Endothelial cell of umbilical vein (primary cell): ENCODE measurements around the gene B4GALT6. TPM values are rescaled to one million over a fixed set of nuclear protein-coding genes. Genes with fewer than 3 reads are reported as not detected.

Experiments
- BruUV-seq: library from RNA; stranded (reverse); fragments of 400-500 nt; replicated peaks from 2 replicates; lab custom pipeline; 2021; lab: Mats Ljungman, UMichigan
- CTCF ChIA-PET: fragments of 300-600, 350-600 bp; sonication (Branson Sonifier 250); formaldehyde crosslinking; loops from one replicate; lab custom pipeline; 2021; ENCODE audit warnings: antibody characterized with exemption, inconsistent platforms; lab: Charles Lee
- POLR2A ChIA-PET: fragments of 300-600, 350-600 bp; sonication (Branson Sonifier 250); formaldehyde crosslinking; loops from one replicate; lab custom pipeline; 2021; ENCODE audit warnings: antibody characterized with exemption, inconsistent platforms; lab: Charles Lee
- DNase-seq: peaks from one replicate; pipeline ENCODE4 v3.0.0-alpha.2; 2011; ENCODE audit warnings: low read depth, low spot score
- FAIRE-seq: peaks from 2 replicates; lab custom pipeline; 2011; peaks lifted over from hg19 to GRCh38; lab: Jason Lieb, UNC
- H2AFZ ChIP-seq: 2 replicates; pipeline ENCODE4 v1.6.0; 2012; ENCODE audit warnings: low read depth, low read length, control low read depth, inconsistent platforms
- H3K27ac ChIP-seq: 2 replicates; pipeline ENCODE4 v1.5.1; 2011; ENCODE audit warnings: low read depth, mild to moderate bottlenecking, control low read depth, low read length, moderate library complexity; ENCODE audit not compliant: insufficient read depth
- H3K27me3 ChIP-seq, 2 experiments: 2 replicates each; pipeline versions ENCODE4 v1.6.0 to v1.6.1; 2011; ENCODE audit warnings: low read length in 2 of 2, mixed read lengths in 1 of 2; ENCODE audit not compliant: control insufficient read depth in 2 of 2, insufficient read depth in 2 of 2
- H3K36me3 ChIP-seq, 2 experiments: 2 replicates in 1 of 2; 3 replicates in 1 of 2; pipeline ENCODE4 v1.5.1; 2011; ENCODE audit warnings: low read length in 2 of 2, mild to moderate bottlenecking in 1 of 2, moderate library complexity in 1 of 2; ENCODE audit not compliant: control insufficient read depth in 2 of 2, insufficient read depth in 2 of 2; ENCODE audit errors: extremely low read depth in 1 of 2
- H3K4me1 ChIP-seq: 3 replicates; pipeline ENCODE4 v1.5.1; 2011; ENCODE audit warnings: mild to moderate bottlenecking, low read length; ENCODE audit not compliant: control insufficient read depth, insufficient read depth; ENCODE audit errors: extremely low read depth
- H3K4me2 ChIP-seq: 2 replicates; pipeline ENCODE4 v1.6.1; 2011; ENCODE audit warnings: low read length, control low read depth, mixed read lengths; ENCODE audit not compliant: insufficient read depth
- H3K4me3 ChIP-seq, 3 experiments: fragments of 200-600 bp in 1 of 3; sonication (generic), shearing (Covaris generic) in 1 of 3; replicated peaks in 1 of 3; 2 replicates each; pipeline ENCODE4 v1.5.1; 2011 to 2016; ENCODE audit warnings: control low read depth in 3 of 3, low read length in 3 of 3, mild to moderate bottlenecking in 2 of 3, inconsistent platforms in 1 of 3, low read depth in 1 of 3, moderate library complexity in 1 of 3; ENCODE audit not compliant: insufficient read depth in 1 of 3
- H3K79me2 ChIP-seq: 2 replicates; pipeline ENCODE4 v1.6.0; 2012; ENCODE audit warnings: low read length, inconsistent platforms; ENCODE audit not compliant: control insufficient read depth, insufficient read depth
- H3K9ac ChIP-seq: replicated peaks from 2 replicates; pipeline ENCODE3; 2011; ENCODE audit warnings: low read length, control low read depth; ENCODE audit not compliant: insufficient read depth; ENCODE audit errors: extremely low read depth
- H3K9me1 ChIP-seq: replicated peaks from 3 replicates; pipeline ENCODE4 v1.6.0; 2011; ENCODE audit warnings: mild to moderate bottlenecking, low read length; ENCODE audit not compliant: control insufficient read depth, insufficient read depth; ENCODE audit errors: extremely low read depth
- H3K9me3 ChIP-seq: replicated peaks from 2 replicates; pipeline ENCODE4 v1.5.1; 2012; ENCODE audit warnings: low read length, inconsistent platforms; ENCODE audit not compliant: control insufficient read depth, insufficient read depth
- H4K20me1 ChIP-seq: replicated peaks from 2 replicates; pipeline ENCODE3; 2011; ENCODE audit warnings: mild to moderate bottlenecking, low read length; ENCODE audit not compliant: control insufficient read depth, insufficient read depth; ENCODE audit errors: extremely low read depth
- EZH2 ChIP-seq: IDR thresholded peaks from 2 replicates; pipeline ENCODE4 v1.6.1; 2012; ENCODE audit warnings: borderline replicate concordance, low read depth, mild to moderate bottlenecking, moderate library complexity, low read length, inconsistent platforms; ENCODE audit not compliant: severe bottlenecking
- FOS ChIP-seq: IDR thresholded peaks from 2 replicates; pipeline ENCODE4 v1.6.1; 2011; ENCODE audit warnings: mild to moderate bottlenecking, low read length, moderate library complexity, borderline replicate concordance; ENCODE audit not compliant: insufficient read depth
- GATA2 ChIP-seq: IDR thresholded peaks from 2 replicates; pipeline ENCODE4 v1.7.0; 2011; ENCODE audit warnings: low read depth, mild to moderate bottlenecking, moderate library complexity, mixed read lengths, low read length; ENCODE audit not compliant: insufficient read length, insufficient read depth
- JUN ChIP-seq: IDR thresholded peaks from 2 replicates; pipeline ENCODE4 v1.6.1; 2011; ENCODE audit warnings: borderline replicate concordance, low read depth; ENCODE audit not compliant: insufficient read length, insufficient read depth
- MAX ChIP-seq: IDR thresholded peaks from 2 replicates; pipeline ENCODE4 v1.6.1; 2011; ENCODE audit not compliant: insufficient read depth, insufficient read length
- MYC ChIP-seq: IDR thresholded peaks from one replicate; pipeline ENCODE4 v1.6.1; 2011; ENCODE audit warnings: mild to moderate bottlenecking, low read depth, low read length
- POLR2A ChIP-seq: IDR thresholded peaks from 2 replicates; pipeline ENCODE4 v1.6.1; 2012; ENCODE audit warnings: low read depth, mild to moderate bottlenecking, control low read depth, low read length
- POLR2AphosphoS5 ChIP-seq: IDR thresholded peaks from 2 replicates; pipeline ENCODE4 v1.6.1; 2012; ENCODE audit warnings: low read depth, mild to moderate bottlenecking, control low read depth, low read length, moderate library complexity; ENCODE audit not compliant: insufficient read depth
- dilution Hi-C: fragments of 300-500 bp; cut with MboI; formaldehyde crosslinking; loops from one replicate; pipeline ENCODE4 v1.15.0; 2019; ENCODE audit warnings: low sequenced_read_pairs; ENCODE audit not compliant: extremely low pct_ligation_motif_present
- intact Hi-C: fragments of 100-400 bp; cut with micrococcal nuclease; formaldehyde crosslinking; loops from one replicate; pipeline ENCODE4 v1.10.0; 2022
- polyA plus RNA-seq, 4 experiments: library from polyadenylated mRNA; depleted of rRNA in 3 of 4; stranded (reverse) in 3 of 4; unstranded in 1 of 4; fragments of >200 nt; gene quantifications; 2 replicates each; pipeline versions ENCODE4 v1.2.1 to v1.2.3, GENCODE V29; 2011 to 2012; ENCODE audit warnings: missing spikeins in 1 of 4
- total RNA-seq: library from RNA; stranded (reverse); gene quantifications from 2 replicates; pipeline ENCODE4 v1.2.3, GENCODE V29; 2021
- TF ChIP-seq, protein P1 (sequence below), 2 donors: IDR thresholded peaks; 1 replicate in 1 of 2; 2 replicates in 1 of 2; pipeline ENCODE4 v1.5.1; 2011; ENCODE audit warnings: low read length in 2 of 2, mild to moderate bottlenecking in 2 of 2, moderate library complexity in 2 of 2, control low read depth in 1 of 2, inconsistent platforms in 1 of 2, low read depth in 1 of 2; ENCODE audit not compliant: insufficient read depth in 1 of 2; ENCODE audit errors: extremely low read depth in 1 of 2

B4GALT6 gene
- total and polyA plus RNA-seq, 2 donors (not counting 3 experiments of a cell fraction or from before 2014, with no cell fraction given), result 3.9 to 24.2 TPM

- H3K36me3 ChIP-seq, result no peaks in the 10 kb centered on the region
- no peak overlapping the region for H2AFZ ChIP-seq
- TF ChIP-seq FOS (no peak), GATA2 (no peak), MAX (no peak)
- peaks cover 15% of the 10 kb centered on the region in 2 experiments for H3K27me3 ChIP-seq
- DNase-seq (no peak), FAIRE-seq (no peak)
- no peaks in the 10 kb centered on the region for H3K79me2 ChIP-seq
- peaks cover 2% of the 10 kb centered on the region for H3K4me1 ChIP-seq
- BruUV-seq, result no TSS peak
- no peak overlapping the region for H3K27ac ChIP-seq
- no peak overlapping the region for H3K9ac ChIP-seq
- H3K4me2 ChIP-seq, result no peak overlapping the region
- dilution Hi-C loops (no loop called here), intact Hi-C loops (loop anchor here (5.0 kb wide), 2 partner anchors 96 to 236 kb away; no protein-coding TSS in a partner anchor)
- H3K9me3 ChIP-seq, result no peaks in the 10 kb centered on the region
- no peak overlapping the region for H3K4me3 ChIP-seq
- H4K20me1 ChIP-seq, result no peaks in the 10 kb centered on the region
- CTCF ChIA-PET, result interaction anchor here (1.0 to 3.0 kb wide), 4 partner anchors 34 to 165 kb away, joined by 3 to 23 read pairs (median 6); no protein-coding TSS in a partner anchor
- POLR2A ChIA-PET, result no interaction called here
- no peaks in the 10 kb centered on the region for H3K9me1 ChIP-seq
Measured at GRCh38 chr18:31720867-31721266, 36.5 kb upstream of the B4GALT6 start.

DNA sequence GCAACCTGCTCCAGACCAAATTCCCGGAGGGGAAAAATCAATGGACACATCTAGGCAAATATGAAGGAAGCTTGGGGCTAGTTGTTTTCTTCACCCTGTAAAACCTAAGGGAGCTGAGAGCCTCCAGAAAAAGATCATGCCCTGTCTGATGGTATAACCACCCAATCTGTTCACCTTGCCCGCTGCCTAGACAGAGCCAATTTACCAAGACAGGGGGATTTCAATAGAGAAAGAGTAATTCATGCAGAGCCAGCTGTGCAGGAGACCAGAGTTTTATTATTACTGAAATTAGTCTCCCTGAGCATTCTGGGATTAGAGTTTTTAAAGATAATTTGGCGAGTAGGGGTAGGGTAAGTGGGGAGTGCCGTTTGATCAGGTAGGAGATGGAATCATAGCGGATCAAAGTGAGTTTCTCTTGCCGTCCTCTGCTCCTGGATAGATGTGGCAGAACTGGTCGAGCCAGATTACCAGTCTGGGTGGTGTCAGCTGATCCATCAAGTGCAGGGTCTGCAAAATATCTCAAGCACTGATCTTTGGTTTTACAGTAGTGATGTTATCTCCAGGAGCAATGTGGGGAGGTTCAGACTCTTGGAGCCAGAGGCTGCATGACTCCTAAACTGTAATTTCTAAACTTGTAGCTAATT, 35.1 kb upstream of the B4GALT6 start:
- Histone ChIP-seq H3K4me1 (peaks cover 2% of the 10 kb centered on the region), H3K27ac (no peak overlapping the region), H2AFZ (no peak overlapping the region), H3K79me2 (no peaks in the 10 kb centered on the region), H3K4me2 (no peak overlapping the region), H3K4me3 (no peak overlapping the region), H3K9ac (no peak overlapping the region), H3K27me3 (peaks cover 10 to 11% of the 10 kb centered on the region in 2 experiments), H3K9me1 (no peaks in the 10 kb centered on the region), H3K36me3 (no peaks in the 10 kb centered on the region), H3K9me3 (no peaks in the 10 kb centered on the region), H4K20me1 (no peaks in the 10 kb centered on the region)
- DNase-seq (no peak), FAIRE-seq (no peak)
- no peak for TF ChIP-seq EZH2
- TF ChIP-seq GATA2, result no peak
- TF ChIP-seq, protein P1, sequence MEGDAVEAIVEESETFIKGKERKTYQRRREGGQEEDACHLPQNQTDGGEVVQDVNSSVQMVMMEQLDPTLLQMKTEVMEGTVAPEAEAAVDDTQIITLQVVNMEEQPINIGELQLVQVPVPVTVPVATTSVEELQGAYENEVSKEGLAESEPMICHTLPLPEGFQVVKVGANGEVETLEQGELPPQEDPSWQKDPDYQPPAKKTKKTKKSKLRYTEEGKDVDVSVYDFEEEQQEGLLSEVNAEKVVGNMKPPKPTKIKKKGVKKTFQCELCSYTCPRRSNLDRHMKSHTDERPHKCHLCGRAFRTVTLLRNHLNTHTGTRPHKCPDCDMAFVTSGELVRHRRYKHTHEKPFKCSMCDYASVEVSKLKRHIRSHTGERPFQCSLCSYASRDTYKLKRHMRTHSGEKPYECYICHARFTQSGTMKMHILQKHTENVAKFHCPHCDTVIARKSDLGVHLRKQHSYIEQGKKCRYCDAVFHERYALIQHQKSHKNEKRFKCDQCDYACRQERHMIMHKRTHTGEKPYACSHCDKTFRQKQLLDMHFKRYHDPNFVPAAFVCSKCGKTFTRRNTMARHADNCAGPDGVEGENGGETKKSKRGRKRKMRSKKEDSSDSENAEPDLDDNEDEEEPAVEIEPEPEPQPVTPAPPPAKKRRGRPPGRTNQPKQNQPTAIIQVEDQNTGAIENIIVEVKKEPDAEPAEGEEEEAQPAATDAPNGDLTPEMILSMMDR (IDR thresholded peaks at IDR 0.05; ENCODE audit: extremely low read depth in 1 of 2, insufficient read depth in 1 of 2, low read depth in 1 of 2, low read length in 2 of 2), result no peak
- TF ChIP-seq POLR2AphosphoS5, result no peak
- TF ChIP-seq JUN, result no peak
- TF ChIP-seq POLR2A, result no peak
- TF ChIP-seq MYC, result no peak
- no peak for TF ChIP-seq FOS
- no peak for TF ChIP-seq MAX
- BruUV-seq, result no TSS peak
- POLR2A ChIA-PET, result no interaction called here
- dilution Hi-C loops (no loop called here), intact Hi-C loops (loop anchor here (5.0 kb wide), 2 partner anchors 98 to 238 kb away; no protein-coding TSS in a partner anchor)
- CTCF ChIA-PET, result interaction anchor here (1.0 to 3.0 kb wide), 3 partner anchors 33 to 164 kb away, joined by 3 to 23 read pairs (median 9); no protein-coding TSS in a partner anchor
